Measurements from ENCODE around the gene ERG28. TPM values are rescaled to one million over a fixed set of nuclear protein-coding genes. Genes with fewer than 3 reads are reported as not detected.
"Not testable (repeated sequence)": the region's sequence is repeated elsewhere in the genome, so short reads cannot be mapped to it uniquely, and the experiment has no call there.

ERG28 gene
- total RNA-seq, 2 experiments from 2014 or later: 9.8 to 24.0 TPM

DNA sequence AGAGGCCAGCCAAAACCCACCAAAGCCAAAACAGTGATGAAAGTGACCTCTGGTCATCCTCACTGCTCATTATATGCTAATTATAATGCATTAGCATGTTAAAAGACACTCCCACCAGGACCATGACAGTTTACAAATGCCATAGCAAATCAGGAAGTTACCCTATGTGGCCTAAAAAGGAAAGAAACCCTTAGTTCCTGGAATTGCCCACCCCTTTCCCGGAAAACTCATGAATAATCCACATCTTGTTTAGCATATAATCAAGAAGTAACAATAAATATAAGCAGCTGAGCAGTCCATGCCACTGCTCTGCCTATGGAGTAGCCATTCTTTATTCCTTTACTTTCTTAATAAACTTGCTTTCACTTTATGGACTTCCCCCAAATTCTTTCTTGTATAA lies 60.6 kb downstream of the ERG28 start:
- H3K27ac ChIP-seq (ENCODE audit: low read depth, low read length, poor library complexity, severe bottlenecking); H4K20me1 ChIP-seq (ENCODE audit: insufficient read depth, low read length); BruUV-seq (replicated peaks); H2AFZ ChIP-seq (ENCODE audit: low read length); H3K79me2 ChIP-seq (ENCODE audit: insufficient read depth, low read depth, low read length); intact Hi-C loops (cut with micrococcal nuclease; ENCODE audit: unreplicated experiment); H3K4me2 ChIP-seq (ENCODE audit: low read length); H3K9me3 ChIP-seq (ENCODE audit: low read length); DNase-seq (ENCODE audit: low spot score); H3K4me3 ChIP-seq (ENCODE audit: low read depth, low read length, poor library complexity, severe bottlenecking); CTCF ChIA-PET (ENCODE audit: unreplicated experiment); H3K36me3 ChIP-seq (ENCODE audit: insufficient read depth, low read length); H3K9me2 ChIP-seq (ENCODE audit: insufficient read depth, low read length); H3K4me1 ChIP-seq (ENCODE audit: insufficient read depth, low read length, poor library complexity, severe bottlenecking): not testable (repeated sequence)
- POLR2A ChIA-PET: interaction anchor here (0.9 kb wide), 1 partner anchor 17 kb away, joined by 3 read pairs; no protein-coding TSS in a partner anchor

Small RNA genes within 50 kb of the gene (small RNA-seq; reads per million reads assigned to genes)
- gene RNA5SP387: 3.1 reads per million, percentile 86 among the genes with 10 or more reads in this experiment

Other genes starting within 250 kb of the ERG28 start
- gene JDP2, start 232.9 kb downstream of the ERG28 start, total RNA-seq (2014; rRNA removed; shearing (Covaris generic)): 53.7 and 62.7 TPM in 2 replicates
- gene JDP2, start 232.9 kb downstream of the ERG28 start, total RNA-seq (2022): 44.5 and 45.7 TPM in 2 replicates
- gene BATF, start 138.4 kb downstream of the ERG28 start, total RNA-seq (2014; rRNA removed; shearing (Covaris generic)): 0.98 and 5.3 TPM in 2 replicates
- gene BATF, start 138.4 kb downstream of the ERG28 start, total RNA-seq (2022): 1.1 and 1.5 TPM in 2 replicates
- gene FLVCR2, start 82.3 kb downstream of the ERG28 start, total RNA-seq (2014; rRNA removed; shearing (Covaris generic)): 0.26 TPM in 1 of 2 replicates, not detected in the other
- not detected in 2 replicates for gene FLVCR2, start 82.3 kb downstream of the ERG28 start, total RNA-seq (2022)
- gene TTLL5, start 370 bp upstream of the ERG28 start, total RNA-seq (2014; rRNA removed; shearing (Covaris generic)): 34.3 and 37.4 TPM in 2 replicates
- gene TTLL5, start 370 bp upstream of the ERG28 start, total RNA-seq (2022): 52.7 and 55.6 TPM in 2 replicates